Prostate gland (tissue), 2 donors: ENCODE results near the gene TUBB3. TPM values are rescaled to one million over a fixed set of nuclear protein-coding genes. Genes with fewer than 3 reads are reported as not detected.

Source experiments
- DNase-seq: peaks from one replicate; pipeline ENCODE4 v3.0.0-alpha.2; 2019; ENCODE audit warnings: low spot score
- H3K27ac ChIP-seq, 2 donors: fragments of 200-600 bp; sonication (generic); 2 replicates each; pipeline ENCODE4 v1.5.1; 2017 to 2019
- H3K27me3 ChIP-seq: fragments of 200-600 bp; sonication (generic); replicated peaks from 2 replicates; pipeline ENCODE4 v1.5.1; 2019; ENCODE audit not compliant: insufficient read depth
- H3K36me3 ChIP-seq, 2 donors: fragments of 200-600 bp; sonication (generic); 1 replicate in 1 of 2; 2 replicates in 1 of 2; pipeline versions ENCODE4 v1.5.1 to v1.8.1; 2017 to 2019
- H3K4me1 ChIP-seq: fragments of 200-600 bp; sonication (generic); replicated peaks from 2 replicates; pipeline ENCODE4 v1.5.1; 2019
- H3K4me3 ChIP-seq, 2 donors: fragments of 200-600 bp; sonication (generic); 2 replicates each; pipeline ENCODE4 v1.5.1; 2017 to 2019
- H3K9me3 ChIP-seq: fragments of 200-600 bp; sonication (generic); 2 replicates; pipeline ENCODE4 v1.5.1; 2017
- CTCF ChIP-seq, 4 experiments: fragments of 200-600 bp in 2 of 4; fragments of 450-650 bp in 2 of 4; sonication (generic) in 2 of 4; IDR thresholded peaks; 1 replicate in 3 of 4; 2 replicates in 1 of 4; pipeline ENCODE4 v1.5.1; 2016 to 2019; ENCODE audit warnings: antibody characterized with exemption in 4 of 4, mild to moderate bottlenecking in 2 of 4, moderate library complexity in 2 of 4
- POLR2A ChIP-seq: fragments of 450-650 bp; IDR thresholded peaks from one replicate; pipeline ENCODE4 v1.6.1; 2016; ENCODE audit warnings: antibody characterized with exemption, mild to moderate bottlenecking
- POLR2AphosphoS5 ChIP-seq: sonication (generic); formaldehyde crosslinking; IDR thresholded peaks from one replicate; pipeline ENCODE4 v1.6.1; 2017; ENCODE audit warnings: antibody characterized with exemption
- WGBS: methylation state at CpG from one replicate; pipeline ENCODE4 v1.1.5; 2018; 5-methylcytosine and 5-hydroxymethylcytosine counted together
- intact Hi-C: fragments of 100-400 bp; cut with DNase I; formaldehyde crosslinking; loops from one replicate; pipeline ENCODE4 v1.14.2; 2022
- total RNA-seq, 2 donors: library from RNA; depleted of rRNA; stranded (reverse); fragments of >200 nt; gene quantifications; one replicate each; pipeline ENCODE4 v1.1.0, GENCODE V29; 2016

Gene TUBB3
- total RNA-seq, 2 donors from 2014 or later = 0.82 to 20.7 TPM

GRCh38 chr16:89949756-89950155 lies 26.6 kb downstream of the TUBB3 start:
- H3K27me3 ChIP-seq = no peaks in the 10 kb centered on the region
- WGBS = 76% methylated on average over 12 of the region's 12 CpGs

GRCh38 chr16:89951509-89951908 lies 28.4 kb downstream of the TUBB3 start:
- no peak overlapping the region for H3K27ac ChIP-seq
- peaks cover 5% of the 10 kb centered on the region for H3K4me1 ChIP-seq
- intact Hi-C loops = no loop called here
- H3K36me3 ChIP-seq = no peaks in the 10 kb centered on the region
- no peaks in the 10 kb centered on the region for H3K27me3 ChIP-seq
- WGBS = 94% methylated on average over 5 of the region's 5 CpGs
- no peak overlapping the region for H3K4me3 ChIP-seq
- H3K9me3 ChIP-seq = no peaks in the 10 kb centered on the region
- TF ChIP-seq POLR2AphosphoS5 (no peak), CTCF (IDR thresholded peaks at IDR 0.05) (no peak), POLR2A (no peak)
- DNase-seq = no peak

More at GRCh38 chr16:89949756-89950155, 26.6 kb downstream of the TUBB3 start:
- no peak for DNase-seq
- peaks cover 5% of the 10 kb centered on the region for H3K4me1 ChIP-seq
- no peak overlapping the region for H3K27ac ChIP-seq
- no peaks in the 10 kb centered on the region for H3K36me3 ChIP-seq
- H3K9me3 ChIP-seq = no peaks in the 10 kb centered on the region
- peak overlapping the region; percentile 49 to 58 for H3K4me3 ChIP-seq
- intact Hi-C loops = no loop called here
- TF ChIP-seq POLR2AphosphoS5 (no peak), CTCF (IDR thresholded peaks at IDR 0.05) (no peak), POLR2A (no peak)

GRCh38 chr16:89952049-89952448 lies 28.9 kb downstream of the TUBB3 start:
- H3K27ac ChIP-seq = no peak overlapping the region
- intact Hi-C loops = no loop called here
- no peaks in the 10 kb centered on the region for H3K27me3 ChIP-seq
- 88% methylated on average over 12 of the region's 12 CpGs for WGBS
- peaks cover 0 to 5% of the 10 kb centered on the region in 2 donors for H3K36me3 ChIP-seq
- no peak overlapping the region for H3K4me3 ChIP-seq
- no peaks in the 10 kb centered on the region for H3K9me3 ChIP-seq
- no peak for DNase-seq
- no peak for TF ChIP-seq POLR2A
- no peak for TF ChIP-seq CTCF (IDR thresholded peaks at IDR 0.05)
- no peak for TF ChIP-seq POLR2AphosphoS5
- peaks cover 5% of the 10 kb centered on the region for H3K4me1 ChIP-seq

- TF ChIP-seq POLR2A (no peak), POLR2AphosphoS5 (no peak), CTCF (IDR thresholded peaks at IDR 0.05) (no peak)
- Histone ChIP-seq H3K4me3 (no peak overlapping the region), H3K4me1 (peaks cover 5% of the 10 kb centered on the region), H3K27ac (no peak overlapping the region), H3K27me3 (no peaks in the 10 kb centered on the region), H3K9me3 (no peaks in the 10 kb centered on the region), H3K36me3 (peaks cover 0 to 10% of the 10 kb centered on the region in 2 donors)
- WGBS = 75% methylated on average over 6 of the region's 6 CpGs
- intact Hi-C loops = no loop called here
- DNase-seq = no peak
These were observed 29.4 kb downstream of the TUBB3 start for GRCh38 chr16:89952551-89952950.

GRCh38 chr16:89953671-89954406 lies 30.7 kb downstream of the TUBB3 start:
- WGBS = 90% methylated on average over 11 of the region's 11 CpGs
- TF ChIP-seq POLR2AphosphoS5 (no peak), CTCF (IDR thresholded peaks at IDR 0.05) (no peak), POLR2A (no peak)
- DNase-seq = no peak
- intact Hi-C loops = no loop called here
- Histone ChIP-seq H3K9me3 (no peaks in the 10 kb centered on the region), H3K27me3 (no peaks in the 10 kb centered on the region), H3K4me3 (no peak overlapping the region), H3K4me1 (peaks cover 5% of the 10 kb centered on the region), H3K27ac (no peak overlapping the region), H3K36me3 (peaks cover 0 to 10% of the 10 kb centered on the region in 2 donors)
